ENCODE results near the gene SPATA2. TPM values are rescaled to one million over a fixed set of nuclear protein-coding genes. Genes with fewer than 3 reads are reported as not detected.

SPATA2 gene
- total and polyA plus RNA-seq, 2 of the 13 experiments (the other 11 are each of a cell fraction or from before 2014, with no cell fraction given): 3.2 to 8.7 TPM

DNA sequence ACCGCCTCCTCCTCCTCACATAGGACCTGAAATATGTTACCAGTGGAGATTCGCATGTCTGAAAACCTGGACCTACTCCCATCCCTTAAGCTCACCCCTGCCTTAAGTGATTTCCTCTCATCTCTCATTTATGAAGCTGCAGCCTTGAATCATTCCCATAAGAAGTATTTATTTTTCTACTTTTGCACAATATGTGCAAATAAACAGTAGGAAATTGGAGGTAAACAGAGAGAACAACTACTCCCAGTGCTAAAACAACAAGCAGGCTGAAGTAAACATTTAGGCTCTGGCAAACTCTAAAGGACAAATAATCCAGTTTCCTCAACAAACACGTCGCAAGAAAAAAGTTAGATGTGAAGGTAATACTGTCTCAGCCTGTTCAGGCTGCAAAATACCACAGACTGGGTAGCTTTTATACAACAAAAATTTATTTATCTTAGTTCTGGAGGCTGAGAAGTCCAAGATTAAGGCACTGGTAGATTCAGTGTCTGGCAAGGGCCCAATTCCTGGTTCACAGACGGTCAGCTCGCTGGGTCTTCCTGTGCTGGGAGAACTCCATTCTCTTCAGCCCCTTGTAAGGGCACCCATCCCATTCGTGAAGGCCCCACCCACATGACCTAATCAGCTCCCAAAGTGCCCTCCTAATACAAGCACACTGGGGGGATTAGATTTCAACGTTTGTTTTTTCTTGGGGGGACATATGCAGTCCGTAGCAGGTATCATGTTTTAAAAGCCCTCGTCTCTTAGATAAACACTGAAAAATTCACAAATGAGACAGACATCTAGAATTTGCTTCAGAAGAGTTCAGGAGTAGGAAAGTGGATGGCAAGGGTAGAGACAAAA lies 15.6 kb downstream of the SPATA2 start (continued):
- TF ChIP-seq, protein P1, sequence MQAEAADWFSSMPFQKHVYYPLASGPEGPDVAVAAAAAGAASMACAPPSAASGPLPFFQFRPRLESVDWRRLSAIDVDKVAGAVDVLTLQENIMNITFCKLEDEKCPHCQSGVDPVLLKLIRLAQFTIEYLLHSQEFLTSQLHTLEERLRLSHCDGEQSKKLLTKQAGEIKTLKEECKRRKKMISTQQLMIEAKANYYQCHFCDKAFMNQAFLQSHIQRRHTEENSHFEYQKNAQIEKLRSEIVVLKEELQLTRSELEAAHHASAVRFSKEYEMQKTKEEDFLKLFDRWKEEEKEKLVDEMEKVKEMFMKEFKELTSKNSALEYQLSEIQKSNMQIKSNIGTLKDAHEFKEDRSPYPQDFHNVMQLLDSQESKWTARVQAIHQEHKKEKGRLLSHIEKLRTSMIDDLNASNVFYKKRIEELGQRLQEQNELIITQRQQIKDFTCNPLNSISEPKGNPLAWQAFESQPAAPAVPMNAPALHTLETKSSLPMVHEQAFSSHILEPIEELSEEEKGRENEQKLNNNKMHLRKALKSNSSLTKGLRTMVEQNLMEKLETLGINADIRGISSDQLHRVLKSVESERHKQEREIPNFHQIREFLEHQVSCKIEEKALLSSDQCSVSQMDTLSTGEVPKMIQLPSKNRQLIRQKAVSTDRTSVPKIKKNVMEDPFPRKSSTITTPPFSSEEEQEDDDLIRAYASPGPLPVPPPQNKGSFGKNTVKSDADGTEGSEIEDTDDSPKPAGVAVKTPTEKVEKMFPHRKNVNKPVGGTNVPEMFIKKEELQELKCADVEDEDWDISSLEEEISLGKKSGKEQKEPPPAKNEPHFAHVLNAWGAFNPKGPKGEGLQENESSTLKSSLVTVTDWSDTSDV (CRISPR knock-in tag; IDR thresholded peaks at IDR 0.05): no peak
- TF ChIP-seq, protein P2, sequence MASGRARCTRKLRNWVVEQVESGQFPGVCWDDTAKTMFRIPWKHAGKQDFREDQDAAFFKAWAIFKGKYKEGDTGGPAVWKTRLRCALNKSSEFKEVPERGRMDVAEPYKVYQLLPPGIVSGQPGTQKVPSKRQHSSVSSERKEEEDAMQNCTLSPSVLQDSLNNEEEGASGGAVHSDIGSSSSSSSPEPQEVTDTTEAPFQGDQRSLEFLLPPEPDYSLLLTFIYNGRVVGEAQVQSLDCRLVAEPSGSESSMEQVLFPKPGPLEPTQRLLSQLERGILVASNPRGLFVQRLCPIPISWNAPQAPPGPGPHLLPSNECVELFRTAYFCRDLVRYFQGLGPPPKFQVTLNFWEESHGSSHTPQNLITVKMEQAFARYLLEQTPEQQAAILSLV (CRISPR knock-in tag; IDR thresholded peaks at IDR 0.05; ENCODE audit: borderline replicate concordance): no peak
- TF ChIP-seq ZNF337 (CRISPR knock-in tag; IDR thresholded peaks at IDR 0.05; ENCODE audit: borderline replicate concordance, low read depth) (no peak), IRF2 (CRISPR knock-in tag; IDR thresholded peaks at IDR 0.05) (no peak), NKX3-1 (CRISPR knock-in tag; IDR thresholded peaks at IDR 0.05) (no peak)
- TF ChIP-seq, protein P3, sequence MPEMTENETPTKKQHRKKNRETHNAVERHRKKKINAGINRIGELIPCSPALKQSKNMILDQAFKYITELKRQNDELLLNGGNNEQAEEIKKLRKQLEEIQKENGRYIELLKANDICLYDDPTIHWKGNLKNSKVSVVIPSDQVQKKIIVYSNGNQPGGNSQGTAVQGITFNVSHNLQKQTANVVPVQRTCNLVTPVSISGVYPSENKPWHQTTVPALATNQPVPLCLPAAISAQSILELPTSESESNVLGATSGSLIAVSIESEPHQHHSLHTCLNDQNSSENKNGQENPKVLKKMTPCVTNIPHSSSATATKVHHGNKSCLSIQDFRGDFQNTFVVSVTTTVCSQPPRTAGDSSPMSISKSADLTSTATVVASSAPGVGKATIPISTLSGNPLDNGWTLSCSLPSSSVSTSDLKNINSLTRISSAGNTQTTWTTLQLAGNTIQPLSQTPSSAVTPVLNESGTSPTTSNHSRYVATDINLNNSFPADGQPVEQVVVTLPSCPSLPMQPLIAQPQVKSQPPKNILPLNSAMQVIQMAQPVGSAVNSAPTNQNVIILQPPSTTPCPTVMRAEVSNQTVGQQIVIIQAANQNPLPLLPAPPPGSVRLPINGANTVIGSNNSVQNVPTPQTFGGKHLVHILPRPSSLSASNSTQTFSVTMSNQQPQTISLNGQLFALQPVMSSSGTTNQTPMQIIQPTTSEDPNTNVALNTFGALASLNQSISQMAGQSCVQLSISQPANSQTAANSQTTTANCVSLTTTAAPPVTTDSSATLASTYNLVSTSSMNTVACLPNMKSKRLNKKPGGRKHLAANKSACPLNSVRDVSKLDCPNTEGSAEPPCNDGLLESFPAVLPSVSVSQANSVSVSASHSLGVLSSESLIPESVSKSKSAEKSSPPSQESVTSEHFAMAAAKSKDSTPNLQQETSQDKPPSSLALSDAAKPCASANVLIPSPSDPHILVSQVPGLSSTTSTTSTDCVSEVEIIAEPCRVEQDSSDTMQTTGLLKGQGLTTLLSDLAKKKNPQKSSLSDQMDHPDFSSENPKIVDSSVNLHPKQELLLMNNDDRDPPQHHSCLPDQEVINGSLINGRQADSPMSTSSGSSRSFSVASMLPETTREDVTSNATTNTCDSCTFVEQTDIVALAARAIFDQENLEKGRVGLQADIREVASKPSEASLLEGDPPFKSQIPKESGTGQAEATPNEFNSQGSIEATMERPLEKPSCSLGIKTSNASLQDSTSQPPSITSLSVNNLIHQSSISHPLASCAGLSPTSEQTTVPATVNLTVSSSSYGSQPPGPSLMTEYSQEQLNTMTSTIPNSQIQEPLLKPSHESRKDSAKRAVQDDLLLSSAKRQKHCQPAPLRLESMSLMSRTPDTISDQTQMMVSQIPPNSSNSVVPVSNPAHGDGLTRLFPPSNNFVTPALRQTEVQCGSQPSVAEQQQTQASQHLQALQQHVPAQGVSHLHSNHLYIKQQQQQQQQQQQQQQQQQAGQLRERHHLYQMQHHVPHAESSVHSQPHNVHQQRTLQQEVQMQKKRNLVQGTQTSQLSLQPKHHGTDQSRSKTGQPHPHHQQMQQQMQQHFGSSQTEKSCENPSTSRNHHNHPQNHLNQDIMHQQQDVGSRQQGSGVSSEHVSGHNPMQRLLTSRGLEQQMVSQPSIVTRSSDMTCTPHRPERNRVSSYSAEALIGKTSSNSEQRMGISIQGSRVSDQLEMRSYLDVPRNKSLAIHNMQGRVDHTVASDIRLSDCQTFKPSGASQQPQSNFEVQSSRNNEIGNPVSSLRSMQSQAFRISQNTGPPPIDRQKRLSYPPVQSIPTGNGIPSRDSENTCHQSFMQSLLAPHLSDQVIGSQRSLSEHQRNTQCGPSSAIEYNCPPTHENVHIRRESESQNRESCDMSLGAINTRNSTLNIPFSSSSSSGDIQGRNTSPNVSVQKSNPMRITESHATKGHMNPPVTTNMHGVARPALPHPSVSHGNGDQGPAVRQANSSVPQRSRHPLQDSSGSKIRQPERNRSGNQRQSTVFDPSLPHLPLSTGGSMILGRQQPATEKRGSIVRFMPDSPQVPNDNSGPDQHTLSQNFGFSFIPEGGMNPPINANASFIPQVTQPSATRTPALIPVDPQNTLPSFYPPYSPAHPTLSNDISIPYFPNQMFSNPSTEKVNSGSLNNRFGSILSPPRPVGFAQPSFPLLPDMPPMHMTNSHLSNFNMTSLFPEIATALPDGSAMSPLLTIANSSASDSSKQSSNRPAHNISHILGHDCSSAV (CRISPR knock-in tag; IDR thresholded peaks at IDR 0.05; ENCODE audit: borderline replicate concordance): no peak
- TF ChIP-seq, protein P4, sequence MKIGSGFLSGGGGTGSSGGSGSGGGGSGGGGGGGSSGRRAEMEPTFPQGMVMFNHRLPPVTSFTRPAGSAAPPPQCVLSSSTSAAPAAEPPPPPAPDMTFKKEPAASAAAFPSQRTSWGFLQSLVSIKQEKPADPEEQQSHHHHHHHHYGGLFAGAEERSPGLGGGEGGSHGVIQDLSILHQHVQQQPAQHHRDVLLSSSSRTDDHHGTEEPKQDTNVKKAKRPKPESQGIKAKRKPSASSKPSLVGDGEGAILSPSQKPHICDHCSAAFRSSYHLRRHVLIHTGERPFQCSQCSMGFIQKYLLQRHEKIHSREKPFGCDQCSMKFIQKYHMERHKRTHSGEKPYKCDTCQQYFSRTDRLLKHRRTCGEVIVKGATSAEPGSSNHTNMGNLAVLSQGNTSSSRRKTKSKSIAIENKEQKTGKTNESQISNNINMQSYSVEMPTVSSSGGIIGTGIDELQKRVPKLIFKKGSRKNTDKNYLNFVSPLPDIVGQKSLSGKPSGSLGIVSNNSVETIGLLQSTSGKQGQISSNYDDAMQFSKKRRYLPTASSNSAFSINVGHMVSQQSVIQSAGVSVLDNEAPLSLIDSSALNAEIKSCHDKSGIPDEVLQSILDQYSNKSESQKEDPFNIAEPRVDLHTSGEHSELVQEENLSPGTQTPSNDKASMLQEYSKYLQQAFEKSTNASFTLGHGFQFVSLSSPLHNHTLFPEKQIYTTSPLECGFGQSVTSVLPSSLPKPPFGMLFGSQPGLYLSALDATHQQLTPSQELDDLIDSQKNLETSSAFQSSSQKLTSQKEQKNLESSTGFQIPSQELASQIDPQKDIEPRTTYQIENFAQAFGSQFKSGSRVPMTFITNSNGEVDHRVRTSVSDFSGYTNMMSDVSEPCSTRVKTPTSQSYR (CRISPR knock-in tag; IDR thresholded peaks at IDR 0.05; ENCODE audit: borderline replicate concordance): no peak
- TF ChIP-seq, protein P5, sequence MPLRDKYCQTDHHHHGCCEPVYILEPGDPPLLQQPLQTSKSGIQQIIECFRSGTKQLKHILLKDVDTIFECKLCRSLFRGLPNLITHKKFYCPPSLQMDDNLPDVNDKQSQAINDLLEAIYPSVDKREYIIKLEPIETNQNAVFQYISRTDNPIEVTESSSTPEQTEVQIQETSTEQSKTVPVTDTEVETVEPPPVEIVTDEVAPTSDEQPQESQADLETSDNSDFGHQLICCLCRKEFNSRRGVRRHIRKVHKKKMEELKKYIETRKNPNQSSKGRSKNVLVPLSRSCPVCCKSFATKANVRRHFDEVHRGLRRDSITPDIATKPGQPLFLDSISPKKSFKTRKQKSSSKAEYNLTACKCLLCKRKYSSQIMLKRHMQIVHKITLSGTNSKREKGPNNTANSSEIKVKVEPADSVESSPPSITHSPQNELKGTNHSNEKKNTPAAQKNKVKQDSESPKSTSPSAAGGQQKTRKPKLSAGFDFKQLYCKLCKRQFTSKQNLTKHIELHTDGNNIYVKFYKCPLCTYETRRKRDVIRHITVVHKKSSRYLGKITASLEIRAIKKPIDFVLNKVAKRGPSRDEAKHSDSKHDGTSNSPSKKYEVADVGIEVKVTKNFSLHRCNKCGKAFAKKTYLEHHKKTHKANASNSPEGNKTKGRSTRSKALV (CRISPR knock-in tag; IDR thresholded peaks at IDR 0.05): no peak

Measured in HepG2 (cell line).